ENCODE results near the gene NFAM1. TPM values are rescaled to one million over a fixed set of nuclear protein-coding genes. Genes with fewer than 3 reads are reported as not detected.

The NFAM1 gene
- total RNA-seq, 1 experiment from 2014 or later: 3.8 TPM

DNA sequence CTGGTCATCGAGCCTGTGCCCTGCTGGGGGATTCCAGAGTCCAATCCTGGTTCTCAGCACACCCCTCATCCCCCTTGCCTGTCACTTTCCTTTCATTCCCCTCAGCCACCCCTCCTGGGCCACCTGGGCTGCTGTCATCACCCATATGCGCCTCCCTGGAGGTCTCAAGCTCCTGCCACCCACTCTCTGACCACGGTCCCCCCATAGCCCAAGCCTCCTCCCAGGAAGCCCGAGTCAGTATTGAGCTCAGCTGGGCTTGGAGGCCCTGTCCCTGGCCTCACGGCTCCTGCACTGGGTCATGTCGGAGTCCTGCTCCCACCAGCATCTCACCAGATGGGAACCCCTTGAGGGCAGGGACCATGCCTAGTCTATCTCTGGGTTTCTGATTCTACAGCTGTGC, 44.6 kb downstream of the NFAM1 start:
- Histone ChIP-seq H3K4me1 (ENCODE audit: insufficient read depth, low read length, poor library complexity, severe bottlenecking) (no peaks in the 10 kb centered on the region), H3K36me3 (ENCODE audit: insufficient read depth, low read length, poor library complexity, severe bottlenecking) (no peaks in the 10 kb centered on the region), H3K27me3 (replicated peaks; ENCODE audit: insufficient read depth, low read depth, low read length, poor library complexity) (no peaks in the 10 kb centered on the region), H3K4me3 (ENCODE audit: low read depth, low read length, poor library complexity, severe bottlenecking) (no peak overlapping the region), H3K9me3 (ENCODE audit: low read depth, low read length, poor library complexity, severe bottlenecking) (no peaks in the 10 kb centered on the region), H3K27ac (ENCODE audit: low read depth, low read length, poor library complexity, severe bottlenecking) (no peak overlapping the region)
- TF ChIP-seq, protein P1, sequence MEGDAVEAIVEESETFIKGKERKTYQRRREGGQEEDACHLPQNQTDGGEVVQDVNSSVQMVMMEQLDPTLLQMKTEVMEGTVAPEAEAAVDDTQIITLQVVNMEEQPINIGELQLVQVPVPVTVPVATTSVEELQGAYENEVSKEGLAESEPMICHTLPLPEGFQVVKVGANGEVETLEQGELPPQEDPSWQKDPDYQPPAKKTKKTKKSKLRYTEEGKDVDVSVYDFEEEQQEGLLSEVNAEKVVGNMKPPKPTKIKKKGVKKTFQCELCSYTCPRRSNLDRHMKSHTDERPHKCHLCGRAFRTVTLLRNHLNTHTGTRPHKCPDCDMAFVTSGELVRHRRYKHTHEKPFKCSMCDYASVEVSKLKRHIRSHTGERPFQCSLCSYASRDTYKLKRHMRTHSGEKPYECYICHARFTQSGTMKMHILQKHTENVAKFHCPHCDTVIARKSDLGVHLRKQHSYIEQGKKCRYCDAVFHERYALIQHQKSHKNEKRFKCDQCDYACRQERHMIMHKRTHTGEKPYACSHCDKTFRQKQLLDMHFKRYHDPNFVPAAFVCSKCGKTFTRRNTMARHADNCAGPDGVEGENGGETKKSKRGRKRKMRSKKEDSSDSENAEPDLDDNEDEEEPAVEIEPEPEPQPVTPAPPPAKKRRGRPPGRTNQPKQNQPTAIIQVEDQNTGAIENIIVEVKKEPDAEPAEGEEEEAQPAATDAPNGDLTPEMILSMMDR (conservative IDR thresholded peaks at IDR 0.05; ENCODE audit: low read depth, low read length): no peak
- TF ChIP-seq EZH2 (IDR thresholded peaks at IDR 0.05; ENCODE audit: borderline replicate concordance, low read depth, low read length, poor library complexity, severe bottlenecking): no peak
- no TSS peak for BruUV-seq (replicated peaks)
- intact Hi-C loops (cut with micrococcal nuclease; ENCODE audit: unreplicated experiment): no loop called here
- no peak for DNase-seq (ENCODE audit: low spot score)
- ChIA-PET POLR2A (ENCODE audit: low non-redundant PET) (no interaction called here), CTCF (no interaction called here)

DNA sequence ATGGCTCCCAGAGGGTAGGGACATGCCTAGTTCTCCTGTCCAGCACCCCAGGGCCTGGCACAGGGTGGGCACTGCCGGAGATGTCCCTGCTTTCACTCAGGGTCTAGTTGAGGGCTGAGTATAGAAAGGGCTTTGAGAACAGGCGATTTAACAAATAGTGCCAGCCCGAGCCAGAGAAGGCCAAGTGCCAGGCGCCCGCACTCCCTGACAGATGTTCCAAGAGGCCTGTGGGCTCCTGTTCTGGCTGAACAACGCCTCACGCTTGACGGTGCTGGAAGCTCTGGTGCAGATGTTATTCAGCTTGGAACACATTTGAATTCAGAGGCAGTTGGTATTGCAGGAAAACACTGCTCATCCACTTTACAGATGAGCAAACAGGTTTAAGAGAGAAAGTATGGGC, 46.5 kb downstream of the NFAM1 start:
- Histone ChIP-seq H3K9me3 (ENCODE audit: low read depth, low read length, poor library complexity, severe bottlenecking) (no peaks in the 10 kb centered on the region), H3K4me1 (ENCODE audit: insufficient read depth, low read length, poor library complexity, severe bottlenecking) (no peaks in the 10 kb centered on the region), H3K36me3 (ENCODE audit: insufficient read depth, low read length, poor library complexity, severe bottlenecking) (no peaks in the 10 kb centered on the region), H3K27ac (ENCODE audit: low read depth, low read length, poor library complexity, severe bottlenecking) (no peak overlapping the region), H3K27me3 (replicated peaks; ENCODE audit: insufficient read depth, low read depth, low read length, poor library complexity) (no peaks in the 10 kb centered on the region), H3K4me3 (ENCODE audit: low read depth, low read length, poor library complexity, severe bottlenecking) (no peak overlapping the region)
- ChIA-PET CTCF (no interaction called here), POLR2A (ENCODE audit: low non-redundant PET) (no interaction called here)
- intact Hi-C loops (cut with micrococcal nuclease; ENCODE audit: unreplicated experiment): no loop called here
- no peak for TF ChIP-seq EZH2 (IDR thresholded peaks at IDR 0.05; ENCODE audit: borderline replicate concordance, low read depth, low read length, poor library complexity, severe bottlenecking)
- TF ChIP-seq, protein P1 (conservative IDR thresholded peaks at IDR 0.05; ENCODE audit: low read depth, low read length): no peak
- no peak for DNase-seq (ENCODE audit: low spot score)
- no TSS peak for BruUV-seq (replicated peaks)

DNA sequence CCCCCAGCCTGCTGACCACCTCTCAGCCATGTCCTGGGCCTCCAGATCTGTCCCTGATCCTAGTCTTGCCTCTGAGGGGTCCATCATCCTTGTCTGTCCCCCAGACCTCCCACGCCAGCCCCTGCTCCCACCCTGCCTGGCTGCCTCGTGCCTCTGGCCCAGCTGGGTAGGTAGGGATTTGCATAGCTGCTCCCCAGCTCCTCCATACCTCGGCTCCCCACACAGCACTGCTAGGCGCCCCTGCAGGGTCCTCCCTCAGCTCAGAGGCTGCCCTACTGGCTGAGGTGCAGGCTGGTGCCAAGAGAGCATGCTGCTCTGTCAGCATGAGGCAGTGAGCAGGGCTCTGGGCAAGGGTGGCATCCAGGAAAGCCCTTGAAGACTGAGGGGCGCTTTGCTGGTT, 47.7 kb downstream of the NFAM1 start:
- BruUV-seq (replicated peaks): no TSS peak
- intact Hi-C loops (cut with micrococcal nuclease; ENCODE audit: unreplicated experiment): no loop called here

More for the DNA sequence above, 47.7 kb downstream of the NFAM1 start:
- Histone ChIP-seq H3K36me3 (ENCODE audit: insufficient read depth, low read length, poor library complexity, severe bottlenecking) (no peaks in the 10 kb centered on the region), H3K27me3 (replicated peaks; ENCODE audit: insufficient read depth, low read depth, low read length, poor library complexity) (no peaks in the 10 kb centered on the region), H3K4me1 (ENCODE audit: insufficient read depth, low read length, poor library complexity, severe bottlenecking) (no peaks in the 10 kb centered on the region), H3K27ac (ENCODE audit: low read depth, low read length, poor library complexity, severe bottlenecking) (no peak overlapping the region), H3K4me3 (ENCODE audit: low read depth, low read length, poor library complexity, severe bottlenecking) (no peak overlapping the region), H3K9me3 (ENCODE audit: low read depth, low read length, poor library complexity, severe bottlenecking) (no peaks in the 10 kb centered on the region)
- TF ChIP-seq, protein P1 (conservative IDR thresholded peaks at IDR 0.05; ENCODE audit: low read depth, low read length): no peak
- TF ChIP-seq EZH2 (IDR thresholded peaks at IDR 0.05; ENCODE audit: borderline replicate concordance, low read depth, low read length, poor library complexity, severe bottlenecking): no peak
- ChIA-PET POLR2A (ENCODE audit: low non-redundant PET) (no interaction called here), CTCF (no interaction called here)
- no peak for DNase-seq (ENCODE audit: low spot score)

All from A673 (cell line).